HG03175 (cell line): Measurements from ENCODE around the gene SLC23A3.

Source experiments
- ATAC-seq: cut with Tn5 transposase; IDR thresholded peaks from one replicate; pipeline ENCODE4 v1.9.1; 2021; ENCODE audit warnings: mild to moderate bottlenecking, moderate library complexity; ENCODE audit not compliant: unreplicated experiment

Gene SLC23A3

GRCh38 chr2:219176818-219177551, 7.2 kb upstream of the SLC23A3 start, which contains the start of gene CNPPD1:
CNPPD1 (minus strand) TSS chr2:219176925; CDS start chr2:219176828, 97 bp downstream.
- ATAC-seq, result peak; percentile 68

DNA sequence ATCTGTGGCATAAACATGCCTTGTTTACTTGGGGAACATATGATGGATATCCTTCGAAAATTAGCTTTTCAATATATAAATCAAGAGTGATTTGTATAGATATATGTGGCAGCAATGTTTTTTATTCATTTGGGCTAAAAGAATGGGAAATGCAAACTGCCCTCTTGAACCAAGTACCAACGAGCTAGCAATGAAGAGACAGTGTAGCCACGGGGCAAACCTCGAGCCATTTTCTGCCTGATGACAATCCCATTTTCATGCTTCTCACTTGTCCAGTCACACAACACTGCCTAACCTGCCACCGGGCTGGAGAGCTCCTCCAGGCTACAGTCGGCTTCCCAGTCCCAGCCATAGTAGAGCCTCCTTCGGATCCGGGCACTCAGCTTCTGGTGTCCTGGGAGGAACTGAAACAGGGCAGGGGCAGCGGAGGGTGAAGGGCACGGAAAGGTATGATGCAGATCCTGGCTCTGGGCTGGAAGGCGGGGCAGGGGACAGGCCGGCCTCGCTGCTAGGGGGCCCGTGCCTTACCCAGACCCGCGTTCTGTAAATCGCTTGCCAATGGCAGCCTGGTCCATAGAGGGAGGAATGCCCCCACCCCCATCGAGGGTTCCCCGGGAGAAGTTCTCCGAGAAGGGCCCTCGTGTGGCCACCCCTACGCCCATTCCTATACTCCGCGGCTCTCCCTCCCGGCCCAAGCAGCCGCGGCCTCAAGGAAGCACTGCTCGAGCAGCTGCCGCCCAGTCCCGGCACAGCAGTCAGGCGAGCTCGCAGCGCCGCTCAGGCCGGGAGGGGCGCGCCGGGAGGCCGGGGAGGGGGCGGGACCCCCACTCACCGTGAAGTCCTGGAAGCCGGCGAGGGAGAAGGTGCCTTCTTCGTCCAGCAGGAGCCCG, 6.3 kb upstream of the SLC23A3 start:
- ATAC-seq, result peak; percentile 28

- no peak for ATAC-seq
Measured at GRCh38 chr2:219175486-219175885, 5.7 kb upstream of the SLC23A3 start.

GRCh38 chr2:219174801-219175200, 5.0 kb upstream of the SLC23A3 start:
- no peak for ATAC-seq

GRCh38 chr2:219174146-219174545, 4.3 kb upstream of the SLC23A3 start:
- ATAC-seq, result no peak

GRCh38 chr2:219173176-219173575, 3.3 kb upstream of the SLC23A3 start:
- no peak for ATAC-seq

- ATAC-seq, result no peak
Measured at GRCh38 chr2:219172231-219173154, 2.7 kb upstream of the SLC23A3 start.

DNA sequence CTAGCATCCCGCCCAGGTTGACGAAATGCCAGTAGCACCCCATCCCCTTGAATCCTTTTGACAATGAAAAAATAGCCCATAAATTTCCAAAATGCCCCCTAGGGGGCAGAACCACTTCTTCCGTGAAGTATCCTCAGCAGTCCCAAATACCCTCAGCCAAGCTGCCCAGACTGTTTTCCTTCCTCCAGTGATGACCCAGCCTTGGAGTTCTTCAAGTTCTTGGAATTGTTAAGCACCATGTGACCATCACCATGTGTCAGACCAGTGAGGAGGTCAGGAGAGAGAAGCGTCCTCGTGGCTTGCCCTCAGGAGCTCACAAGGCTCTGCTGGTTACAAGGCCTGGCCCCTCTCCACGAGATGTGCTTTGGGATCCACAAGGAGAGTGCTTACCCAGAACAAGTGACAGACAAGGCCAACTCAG, 1.4 kb upstream of the SLC23A3 start:
- no peak for ATAC-seq

GRCh38 chr2:219168932-219169331, 897 bp downstream of the SLC23A3 start:
- ATAC-seq, result no peak

DNA sequence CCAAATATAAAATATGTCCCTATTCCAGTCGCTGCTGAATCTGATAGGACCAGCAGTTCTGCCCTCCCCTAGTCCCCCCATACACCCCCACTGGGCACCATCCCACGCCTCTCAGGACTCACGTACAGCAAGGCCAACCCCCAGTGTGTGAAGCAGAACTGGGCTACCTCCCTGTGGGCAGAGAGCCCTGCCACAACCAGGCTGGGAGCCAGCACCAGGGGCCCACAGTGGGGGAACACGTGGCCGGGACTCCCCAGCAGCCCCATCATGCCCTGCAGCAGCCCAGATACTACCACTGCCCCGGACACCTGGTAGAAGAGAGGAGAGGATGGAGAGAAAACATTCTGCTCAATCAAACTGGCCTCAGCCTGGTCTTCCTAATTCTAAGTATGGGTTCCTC, 1.3 kb downstream of the SLC23A3 start:
- no peak for ATAC-seq

DNA sequence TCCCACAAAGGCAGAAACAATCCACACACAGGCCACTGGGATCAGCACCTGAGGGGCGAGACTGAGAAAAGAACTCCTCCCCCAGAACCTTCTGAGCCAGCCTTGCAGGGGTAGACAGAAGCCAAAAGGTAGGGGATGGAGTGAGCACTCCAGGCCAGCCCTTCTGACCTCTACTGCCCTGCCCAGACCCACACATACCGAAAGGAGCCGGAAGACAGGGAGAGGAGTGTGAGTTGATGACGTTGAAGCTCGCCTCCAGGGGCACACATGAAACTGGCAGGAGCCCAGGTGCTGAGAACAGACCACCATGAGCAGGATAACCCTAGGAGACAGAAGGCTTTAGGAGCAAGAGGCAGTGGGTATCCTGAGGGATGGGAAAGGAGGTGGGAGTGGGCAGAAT, 1.8 kb downstream of the SLC23A3 start:
- ATAC-seq, result no peak

DNA sequence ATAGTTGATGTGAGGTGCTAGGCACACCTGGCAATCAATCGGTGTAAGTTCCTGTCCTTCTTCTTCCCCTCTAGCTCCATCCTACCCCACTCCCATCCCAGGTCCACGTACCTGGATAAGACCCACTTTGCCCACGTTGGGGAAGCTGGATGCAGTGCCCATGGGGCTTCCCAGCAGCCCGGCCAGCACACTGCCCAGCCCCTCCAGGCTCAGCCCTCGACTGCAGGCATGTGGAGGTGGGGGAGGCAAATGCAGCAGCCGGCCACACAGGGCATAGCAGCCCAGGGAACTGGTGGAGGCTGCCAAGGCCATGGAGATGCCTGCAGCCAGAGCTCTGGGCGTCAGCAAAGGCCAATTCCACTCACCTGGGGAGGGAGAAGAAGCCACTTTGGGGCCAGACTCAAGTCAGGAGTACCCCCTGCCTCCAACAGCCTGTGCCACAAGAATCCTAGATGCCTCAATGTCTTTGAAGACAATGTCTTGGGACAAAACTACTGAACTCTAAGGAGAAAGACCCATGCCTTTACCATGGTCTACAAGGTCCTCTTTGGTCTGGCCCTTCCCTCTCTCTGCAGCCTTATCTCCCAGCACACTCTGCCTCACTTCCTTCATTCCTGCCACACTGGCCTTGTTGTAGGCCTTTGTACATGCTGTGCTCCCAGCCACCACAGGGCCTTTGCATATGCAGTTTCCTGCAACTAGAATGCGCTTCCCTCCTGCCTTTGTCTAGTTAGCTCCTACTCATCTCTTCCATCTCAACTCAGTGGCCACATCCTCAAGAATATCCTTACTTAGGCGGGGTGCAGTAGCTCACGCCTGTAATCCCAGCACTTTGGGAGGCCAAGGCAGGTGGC, 4.5 kb downstream of the SLC23A3 start:
- no peak for ATAC-seq

- no peak for ATAC-seq
Measured at GRCh38 chr2:219163156-219163555, 6.7 kb downstream of the SLC23A3 start.

GRCh38 chr2:219161097-219161496, 8.7 kb downstream of the SLC23A3 start:
- no peak for ATAC-seq

DNA sequence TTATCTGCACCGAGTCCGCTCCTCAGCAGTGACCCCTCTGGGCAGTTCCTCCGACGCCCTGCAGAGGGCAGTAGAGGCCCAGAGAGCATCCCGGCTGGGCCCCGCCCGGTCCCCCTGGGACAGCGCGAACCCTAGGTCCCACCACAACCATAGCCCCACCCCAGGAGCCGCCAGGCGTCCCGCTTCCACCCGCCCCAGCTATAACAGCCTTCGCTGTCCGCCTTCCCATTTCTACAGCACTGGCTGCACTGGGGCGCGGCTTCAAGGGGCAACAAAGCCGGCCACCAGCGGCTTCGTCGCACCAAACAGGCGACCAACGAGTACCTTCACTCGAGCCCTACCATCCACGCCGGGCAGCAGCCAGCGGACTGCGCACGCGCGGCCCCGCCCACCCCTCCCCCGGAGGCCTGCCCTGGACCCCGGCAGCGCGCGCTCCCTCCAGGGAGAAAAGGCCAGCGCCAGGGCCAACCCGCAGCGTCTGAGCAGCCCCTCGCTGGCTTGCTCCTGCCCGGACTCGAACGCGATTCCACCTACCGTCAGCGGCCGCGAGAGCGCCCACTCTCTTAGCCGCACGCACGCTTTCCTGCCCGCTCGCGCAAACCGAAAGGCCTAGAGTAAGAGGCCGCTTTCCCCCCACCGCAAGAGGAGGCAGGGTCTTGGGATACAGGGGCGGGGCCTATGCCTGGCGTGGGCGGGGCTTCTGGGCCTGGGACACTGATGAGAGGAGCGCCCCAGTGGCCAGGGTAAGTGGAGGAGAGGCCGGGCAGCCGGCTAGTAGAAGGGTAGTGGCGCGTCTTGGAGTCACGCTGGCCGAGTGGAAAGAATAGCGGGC, 9.4 kb downstream of the SLC23A3 start, which contains the start of gene NHEJ1:
Gene NHEJ1, minus strand, starts transcription at position 630 of the 832 bp plus-strand sequence. CDS start 2,453 bp downstream, outside the sequence.
- ATAC-seq, result peak; percentile 85

DNA sequence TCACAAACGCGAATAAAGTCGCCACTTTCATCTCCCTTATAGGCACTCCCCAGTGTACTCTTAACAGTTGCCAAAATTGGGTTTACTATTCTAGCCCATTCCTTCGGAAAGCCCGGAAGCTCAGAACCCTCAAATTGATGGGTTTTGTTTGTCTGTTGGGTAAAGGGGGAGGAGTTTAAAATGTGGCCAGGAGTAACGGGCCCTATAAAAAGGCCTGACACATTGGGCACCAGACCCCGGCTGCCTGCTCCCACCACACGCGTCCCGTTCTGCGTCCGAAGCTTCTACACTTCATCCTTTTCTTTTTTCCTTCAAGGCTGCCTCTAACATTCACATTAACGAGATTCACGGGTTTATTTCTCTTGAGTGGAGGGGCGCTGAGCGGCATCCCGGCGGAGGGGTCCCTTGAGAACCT, 10.1 kb downstream of the SLC23A3 start:
- ATAC-seq, result no peak

DNA sequence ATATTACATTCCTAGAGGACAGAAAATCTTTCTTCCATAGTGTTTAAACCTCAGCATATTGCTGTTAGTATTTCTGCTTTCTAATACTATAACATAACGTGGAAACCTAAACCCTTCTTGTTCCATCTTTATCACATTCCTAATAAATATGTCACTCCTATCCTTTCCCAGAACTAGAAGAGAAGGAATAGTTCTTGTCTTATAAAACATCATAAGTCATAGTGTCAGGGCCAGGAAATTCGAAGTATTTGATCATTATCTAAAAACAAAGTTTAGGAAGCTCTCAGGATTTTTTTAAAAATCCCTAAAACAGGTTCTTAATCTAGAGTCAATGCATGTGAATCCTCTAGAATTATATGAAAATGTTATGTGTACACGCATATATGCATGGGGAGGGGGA, 11.2 kb downstream of the SLC23A3 start:
- no peak for ATAC-seq

- no peak for ATAC-seq
Measured at GRCh38 chr2:219158025-219158424, 11.8 kb downstream of the SLC23A3 start.

- ATAC-seq, result no peak
Measured at GRCh38 chr2:219157396-219157795, 12.4 kb downstream of the SLC23A3 start.
